HepG2 (cell line): ENCODE measurements around the gene LY6G5B. TPM values are rescaled to one million over a fixed set of nuclear protein-coding genes. Genes with fewer than 3 reads are reported as not detected.

Experiments used
- AKAP8 ChIP-seq: sonication (generic); formaldehyde crosslinking; IDR thresholded peaks from 2 replicates; pipeline ENCODE4 v1.5.1; 2020; ENCODE audit warnings: mild to moderate bottlenecking, missing genetic modification reagents
- CBX5 ChIP-seq: sonication (generic); formaldehyde crosslinking; IDR thresholded peaks from 2 replicates; pipeline ENCODE4 v1.4.0; 2020; ENCODE audit warnings: missing genetic modification reagents, borderline replicate concordance
- CSRNP2 ChIP-seq: sonication (generic); formaldehyde crosslinking; conservative IDR thresholded peaks from 2 replicates; pipeline ENCODE4 v1.8.0; 2022; ENCODE audit warnings: low read depth, missing genetic modification reagents
- FOSL1 ChIP-seq: sonication (generic); formaldehyde crosslinking; IDR thresholded peaks from 2 replicates; pipeline ENCODE4 v1.9.0; 2021; ENCODE audit warnings: missing genetic modification reagents, borderline replicate concordance
- FOXO1 ChIP-seq: sonication (generic); formaldehyde crosslinking; IDR thresholded peaks from 2 replicates; pipeline ENCODE4 v1.4.0; 2020; ENCODE audit warnings: missing genetic modification reagents
- GABPA ChIP-seq, 2 experiments: IDR thresholded peaks; 2 replicates each; pipeline ENCODE4 v1.6.1; 2011 to 2016; ENCODE audit warnings: low read depth in 2 of 2, low read length in 1 of 2, missing biosample characterization in 1 of 2, missing genetic modification characterization in 1 of 2
- KLF16 ChIP-seq, 2 experiments: sonication (generic) in 1 of 2; formaldehyde crosslinking in 1 of 2; IDR thresholded peaks; 2 replicates each; pipeline versions ENCODE4 v1.6.1 to v1.8.0; 2016 to 2023; ENCODE audit warnings: missing genetic modification reagents in 2 of 2, missing compliant biosample characterization in 1 of 2
- KMT2B ChIP-seq: IDR thresholded peaks from 2 replicates; pipeline ENCODE4 v1.6.1; 2016; ENCODE audit warnings: missing genetic modification reagents, missing compliant biosample characterization
- LCORL ChIP-seq, 2 experiments: fragments of 450-650 bp in 1 of 2; sonication (generic) in 1 of 2; formaldehyde crosslinking in 1 of 2; IDR thresholded peaks; 2 replicates each; pipeline versions ENCODE4 v1.5.0 to v1.6.1; 2017 to 2020; ENCODE audit warnings: antibody characterized with exemption in 1 of 2, missing genetic modification reagents in 1 of 2
- MYPOP ChIP-seq: sonication (generic); formaldehyde crosslinking; IDR thresholded peaks from 2 replicates; pipeline ENCODE4 v1.8.1; 2023; ENCODE audit warnings: mild to moderate bottlenecking, moderate library complexity, missing genetic modification reagents
- NFYC ChIP-seq: IDR thresholded peaks from 2 replicates; pipeline ENCODE4 v1.6.1; 2016; ENCODE audit warnings: missing genetic modification reagents, missing compliant biosample characterization
- NR1H2 ChIP-seq: sonication (generic); formaldehyde crosslinking; IDR thresholded peaks from 2 replicates; pipeline ENCODE4 v1.8.1; 2022; ENCODE audit warnings: low read depth, missing genetic modification reagents, borderline replicate concordance
- PHB2 ChIP-seq: fragments of 450-650 bp; IDR thresholded peaks from 2 replicates; pipeline ENCODE4 v1.6.1; 2018; ENCODE audit not compliant: partially characterized antibody
- POLR2A ChIP-seq, 2 experiments: IDR thresholded peaks; 2 replicates each; pipeline ENCODE4 v1.6.1; 2011; ENCODE audit warnings: low read depth in 2 of 2, low read length in 2 of 2, mild to moderate bottlenecking in 1 of 2, moderate library complexity in 1 of 2; ENCODE audit not compliant: insufficient read depth in 1 of 2
- SMARCC2 ChIP-seq: fragments of 450-650 bp; IDR thresholded peaks from 2 replicates; pipeline ENCODE4 v1.6.1; 2017; ENCODE audit warnings: antibody characterized with exemption, mild to moderate bottlenecking
- THAP9 ChIP-seq: sonication (generic); formaldehyde crosslinking; IDR thresholded peaks from 2 replicates; pipeline ENCODE4; 2020; ENCODE audit warnings: missing genetic modification reagents, mild to moderate bottlenecking, borderline replicate concordance
- ZBTB43 ChIP-seq: sonication (generic); formaldehyde crosslinking; conservative IDR thresholded peaks from 2 replicates; pipeline ENCODE4 v1.4.0; 2020; ENCODE audit warnings: missing genetic modification reagents
- ZBTB7A ChIP-seq: sonication (generic); formaldehyde crosslinking; IDR thresholded peaks from 2 replicates; pipeline ENCODE4 v1.8.0; 2022; ENCODE audit warnings: mild to moderate bottlenecking, missing genetic modification reagents
- ZNF180 ChIP-seq: sonication (generic); formaldehyde crosslinking; IDR thresholded peaks from 2 replicates; pipeline ENCODE4 v1.4.0; 2020; ENCODE audit warnings: low read depth, missing genetic modification reagents, borderline replicate concordance
- ZNF232 ChIP-seq: sonication (generic); formaldehyde crosslinking; IDR thresholded peaks from 2 replicates; pipeline ENCODE4 v1.4.0; 2020; ENCODE audit warnings: missing genetic modification reagents, borderline replicate concordance
- ZNF589 ChIP-seq: sonication (generic); formaldehyde crosslinking; conservative IDR thresholded peaks from 2 replicates; pipeline ENCODE4 v1.8.0; 2022; ENCODE audit warnings: mild to moderate bottlenecking, moderate library complexity, missing genetic modification reagents
- ZNF737 ChIP-seq: sonication (generic); formaldehyde crosslinking; IDR thresholded peaks from 2 replicates; pipeline ENCODE4 v1.5.0; 2020; ENCODE audit warnings: missing genetic modification reagents, mild to moderate bottlenecking, borderline replicate concordance
- ZNF841 ChIP-seq: sonication (generic); formaldehyde crosslinking; IDR thresholded peaks from 2 replicates; pipeline ENCODE4 v1.8.1; 2023; ENCODE audit warnings: missing genetic modification reagents, borderline replicate concordance
- polyA plus RNA-seq, 8 experiments: library from polyadenylated mRNA; depleted of rRNA in 3 of 8; stranded (reverse) in 7 of 8; unstranded in 1 of 8; fragments of >200 nt; fragmentation: Illumina TruSeq in 4 of 8; extraction: Trizol in 4 of 8; gene quantifications; 2 replicates each; pipeline versions ENCODE4 v1.2.1 to v1.2.3, GENCODE V29; 2011 to 2016; ENCODE audit warnings: low read depth in 4 of 8, missing spikeins in 1 of 8, mixed read lengths in 1 of 8; ENCODE audit not compliant: insufficient read depth in 1 of 8
- total RNA-seq, 5 experiments: library from RNA; depleted of rRNA; stranded (reverse); fragments of >200 nt; fragmentation: Illumina TruSeq; extraction: Trizol; gene quantifications; 2 replicates each; pipeline ENCODE4 v1.2.3, GENCODE V29; 2016; ENCODE audit warnings: low read depth in 1 of 5

Gene LY6G5B
- total and polyA plus RNA-seq, 2 of the 13 experiments (the other 11 are each of a cell fraction or from before 2014, with no cell fraction given) = 7.8 to 15.7 TPM

- TF ChIP-seq KMT2B (CRISPR knock-in tag) (no peak), ZBTB43 (peak; percentile 59; the same call in 1 of the 2 replicates), CBX5 (CRISPR knock-in tag) (peak; percentile 15), ZBTB7A (CRISPR knock-in tag) (no peak), POLR2A (IDR thresholded peaks at IDR 0.05; ENCODE audit: insufficient read depth in 1 of 2, low read depth in 2 of 2, low read length in 2 of 2) (no peak; a peak in 1 of 4 replicates), KLF16 (CRISPR knock-in tag; IDR thresholded peaks at IDR 0.05) (no peak), NFYC (CRISPR knock-in tag) (no peak), ZNF589 (CRISPR knock-in tag) (no peak), FOSL1 (CRISPR knock-in tag) (no peak), PHB2 (no peak), CSRNP2 (no peak), MYPOP (CRISPR knock-in tag) (no peak), ZNF232 (0 out of 2 replicates have a peak, but pooled peaks have one; percentile 17), THAP9 (CRISPR knock-in tag) (no peak; the same call in 1 of the 2 replicates), ZNF737 (CRISPR knock-in tag) (no peak), SMARCC2 (no peak), FOXO1 (CRISPR knock-in tag) (no peak; the same call in 1 of the 2 replicates), GABPA (IDR thresholded peaks at IDR 0.05; ENCODE audit: low read depth, low read length) (no peak), GABPA (CRISPR knock-in tag; IDR thresholded peaks at IDR 0.05; ENCODE audit: low read depth) (no peak), ZNF841 (no peak), NR1H2 (no peak), LCORL (IDR thresholded peaks at IDR 0.05) (no peak), LCORL (CRISPR knock-in tag; IDR thresholded peaks at IDR 0.05) (peak; percentile 75; the same call in 1 of the 2 replicates), AKAP8 (no peak), ZNF180 (CRISPR knock-in tag) (no peak)
Measured at GRCh38 chr6:31651602-31652191, 18.1 kb upstream of the LY6G5B start (continued).
